ENCODE results near the gene MYO1D. TPM values are rescaled to one million over a fixed set of nuclear protein-coding genes. Genes with fewer than 3 reads are reported as not detected.

Gene MYO1D
- total RNA-seq, 1 donor = 94.0 TPM

GRCh38 chr17:32870969-32871368 lies 6.0 kb downstream of the MYO1D start:
- no peak for TF ChIP-seq CTCF (IDR thresholded peaks at IDR 0.05; ENCODE audit: insufficient read depth, low read length)
- peak; percentile 4 for DNase-seq (ENCODE audit: low read depth)
- no peak overlapping the region for H3K4me3 ChIP-seq (ENCODE audit: low read depth, low read length)

- no peak overlapping the region for H3K4me3 ChIP-seq (ENCODE audit: low read depth, low read length)
- no peak for TF ChIP-seq CTCF (IDR thresholded peaks at IDR 0.05; ENCODE audit: insufficient read depth, low read length)
- peak; percentile 31 for DNase-seq (ENCODE audit: low read depth)
Measured at GRCh38 chr17:32870027-32870670, 6.8 kb downstream of the MYO1D start.

DNA sequence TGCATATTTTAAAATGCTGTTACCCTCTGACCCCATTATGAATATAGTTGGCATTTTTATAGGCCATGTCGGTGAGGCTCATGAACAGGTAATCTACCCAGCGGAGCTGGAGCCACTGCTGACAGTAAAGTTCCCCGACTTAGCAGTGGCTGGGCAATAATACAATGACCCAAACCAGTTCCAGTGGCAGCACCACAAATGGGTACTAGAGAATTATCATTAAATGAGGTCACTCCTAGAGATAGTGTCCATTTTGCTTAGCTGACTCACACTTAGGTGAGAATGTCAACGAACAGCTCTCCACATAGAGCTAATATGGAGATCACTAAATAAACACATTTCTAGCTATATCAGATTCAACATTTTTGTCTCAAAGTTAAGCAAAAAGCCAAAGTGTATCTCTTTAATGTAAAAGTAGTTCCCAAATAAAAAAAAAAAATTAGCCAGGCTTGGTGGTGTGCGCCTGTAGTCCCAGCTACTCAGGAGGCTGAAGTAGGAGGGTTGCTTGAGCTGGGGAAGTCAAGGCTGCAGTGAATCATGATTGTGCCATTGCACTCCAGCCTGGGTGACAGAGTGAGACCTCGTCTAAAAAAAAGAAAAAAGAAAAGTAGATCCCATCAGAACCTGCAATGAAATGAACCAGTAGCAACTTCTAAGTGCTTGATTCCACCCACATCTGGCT lies 7.4 kb downstream of the MYO1D start:
- no peak for DNase-seq (ENCODE audit: low read depth)
- H3K4me3 ChIP-seq (ENCODE audit: low read depth, low read length) = no peak overlapping the region
- no peak for TF ChIP-seq CTCF (IDR thresholded peaks at IDR 0.05; ENCODE audit: insufficient read depth, low read length)

GRCh38 chr17:32865141-32865540 lies 11.8 kb downstream of the MYO1D start:
- H3K4me3 ChIP-seq (ENCODE audit: low read depth, low read length) = no peak overlapping the region
- TF ChIP-seq CTCF (IDR thresholded peaks at IDR 0.05; ENCODE audit: insufficient read depth, low read length) = no peak
- DNase-seq (ENCODE audit: low read depth) = no peak

DNA sequence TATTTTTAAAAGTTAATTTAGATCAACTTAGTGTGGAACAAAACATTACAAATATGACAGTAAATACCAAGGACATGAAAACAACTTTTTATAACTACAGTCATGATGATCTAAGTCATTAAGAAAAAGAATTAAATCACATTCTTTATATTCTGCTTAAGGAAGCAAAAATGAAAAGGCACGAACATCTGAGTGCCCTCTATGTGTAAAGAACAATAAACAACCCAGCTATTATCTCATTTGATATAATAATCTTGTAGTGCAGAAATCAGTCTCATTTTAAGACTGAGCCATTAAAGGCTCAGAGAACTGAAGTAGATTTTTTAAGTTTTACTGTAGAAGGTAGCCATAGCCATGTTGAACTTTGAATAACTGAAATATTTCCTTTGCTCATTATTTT lies 13.4 kb downstream of the MYO1D start:
- H3K4me3 ChIP-seq (ENCODE audit: low read depth, low read length) = no peak overlapping the region
- DNase-seq (ENCODE audit: low read depth) = no peak
- TF ChIP-seq CTCF (IDR thresholded peaks at IDR 0.05; ENCODE audit: insufficient read depth, low read length) = no peak

DNA sequence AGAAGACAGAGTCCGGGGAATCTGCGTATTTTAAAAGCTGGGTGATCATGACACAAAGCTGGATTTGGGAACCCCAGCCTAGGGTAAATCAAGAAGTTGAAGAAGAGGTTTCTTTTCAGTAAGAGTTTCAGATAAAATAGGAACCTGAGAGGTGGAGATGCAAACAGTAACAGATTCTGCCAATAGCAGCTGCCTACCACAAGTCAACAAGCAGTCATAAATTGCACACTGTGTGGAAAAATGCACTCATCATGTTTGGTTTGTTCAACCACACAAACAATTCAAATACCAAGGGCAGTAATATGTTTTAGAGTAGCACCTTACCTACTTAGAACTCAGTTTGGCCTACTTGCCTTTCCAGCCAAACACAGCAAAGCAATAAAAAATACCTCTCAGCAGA lies 14.0 kb downstream of the MYO1D start:
- DNase-seq (ENCODE audit: low read depth) = no peak
- H3K4me3 ChIP-seq (ENCODE audit: low read depth, low read length) = no peak overlapping the region
- no peak for TF ChIP-seq CTCF (IDR thresholded peaks at IDR 0.05; ENCODE audit: insufficient read depth, low read length)
